Gastrocnemius medialis (tissue), 4 donors: Measurements from ENCODE around the gene STAT6.

Experiments
- POLR2A ChIP-seq, 2 donors: fragments of 450-650 bp; IDR thresholded peaks; one replicate each; pipeline ENCODE4 v1.6.1; 2017; ENCODE audit warnings: antibody characterized with exemption in 2 of 2, mild to moderate bottlenecking in 2 of 2, moderate library complexity in 2 of 2
- TF ChIP-seq, protein P1 (sequence below), 5 experiments: fragments of 450-650 bp in 3 of 5; fragments of 200-600 bp in 2 of 5; sonication (generic) in 2 of 5; IDR thresholded peaks in 4 of 5; conservative IDR thresholded peaks in 1 of 5; 1 replicate in 4 of 5; 2 replicates in 1 of 5; pipeline ENCODE4 v1.5.1; 2016 to 2019; ENCODE audit warnings: antibody characterized with exemption in 5 of 5, mild to moderate bottlenecking in 3 of 5, moderate library complexity in 3 of 5

- TF ChIP-seq, protein P1, sequence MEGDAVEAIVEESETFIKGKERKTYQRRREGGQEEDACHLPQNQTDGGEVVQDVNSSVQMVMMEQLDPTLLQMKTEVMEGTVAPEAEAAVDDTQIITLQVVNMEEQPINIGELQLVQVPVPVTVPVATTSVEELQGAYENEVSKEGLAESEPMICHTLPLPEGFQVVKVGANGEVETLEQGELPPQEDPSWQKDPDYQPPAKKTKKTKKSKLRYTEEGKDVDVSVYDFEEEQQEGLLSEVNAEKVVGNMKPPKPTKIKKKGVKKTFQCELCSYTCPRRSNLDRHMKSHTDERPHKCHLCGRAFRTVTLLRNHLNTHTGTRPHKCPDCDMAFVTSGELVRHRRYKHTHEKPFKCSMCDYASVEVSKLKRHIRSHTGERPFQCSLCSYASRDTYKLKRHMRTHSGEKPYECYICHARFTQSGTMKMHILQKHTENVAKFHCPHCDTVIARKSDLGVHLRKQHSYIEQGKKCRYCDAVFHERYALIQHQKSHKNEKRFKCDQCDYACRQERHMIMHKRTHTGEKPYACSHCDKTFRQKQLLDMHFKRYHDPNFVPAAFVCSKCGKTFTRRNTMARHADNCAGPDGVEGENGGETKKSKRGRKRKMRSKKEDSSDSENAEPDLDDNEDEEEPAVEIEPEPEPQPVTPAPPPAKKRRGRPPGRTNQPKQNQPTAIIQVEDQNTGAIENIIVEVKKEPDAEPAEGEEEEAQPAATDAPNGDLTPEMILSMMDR (IDR thresholded peaks at IDR 0.05 in 4 of 5, conservative IDR thresholded peaks at IDR 0.05 in 1 of 5) = no peak
- no peak for TF ChIP-seq POLR2A (IDR thresholded peaks at IDR 0.05)
Observed at GRCh38 chr12:57097554-57097835, 13.7 kb downstream of the STAT6 start.
